Fibroblast of skin of abdomen (primary cell): ENCODE data around the gene SYT9.

Experiments used
- DNase-seq: peaks from one replicate; pipeline ENCODE4 v3.0.0-alpha.2; 2013

The SYT9 gene

DNA sequence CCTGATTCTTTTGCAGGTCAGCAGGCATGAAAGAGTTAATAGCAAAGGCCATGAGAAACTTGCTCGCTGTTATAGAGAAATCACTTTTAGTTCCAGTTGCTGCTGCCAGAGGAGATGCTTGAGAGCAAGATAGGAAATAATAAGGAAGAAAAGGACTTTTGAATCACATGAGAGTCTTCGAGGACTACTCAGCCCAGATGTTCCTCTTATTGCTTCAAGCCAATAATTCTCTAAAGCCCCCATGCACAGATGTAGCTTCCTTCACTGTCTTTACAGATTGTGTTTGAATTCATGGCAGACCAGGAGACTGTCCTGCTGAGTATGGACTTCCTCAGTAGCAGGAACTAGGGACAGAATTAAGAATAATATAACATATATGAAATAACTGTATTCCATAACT, 183.5 kb downstream of the SYT9 start:
- no peak for DNase-seq

DNA sequence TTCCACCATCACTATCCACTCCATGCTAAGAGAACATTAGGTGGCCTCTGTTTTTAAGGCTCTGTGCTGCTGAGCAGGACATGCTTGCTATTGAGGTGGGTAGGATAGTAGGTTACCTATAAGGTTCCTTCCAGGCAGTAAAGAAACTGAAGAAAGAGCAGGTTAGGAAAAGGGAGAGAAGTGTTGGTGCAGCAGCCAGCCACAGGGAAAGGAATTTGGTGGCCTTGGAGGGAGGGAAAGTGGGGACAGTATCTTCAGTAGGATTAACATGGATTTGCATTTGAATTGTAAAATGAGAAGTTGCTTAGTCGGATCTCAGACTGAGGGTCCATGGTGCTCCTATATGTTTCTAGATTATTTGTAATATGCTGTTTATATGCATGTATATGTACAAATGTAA, 184.4 kb downstream of the SYT9 start:
- no peak for DNase-seq

DNA sequence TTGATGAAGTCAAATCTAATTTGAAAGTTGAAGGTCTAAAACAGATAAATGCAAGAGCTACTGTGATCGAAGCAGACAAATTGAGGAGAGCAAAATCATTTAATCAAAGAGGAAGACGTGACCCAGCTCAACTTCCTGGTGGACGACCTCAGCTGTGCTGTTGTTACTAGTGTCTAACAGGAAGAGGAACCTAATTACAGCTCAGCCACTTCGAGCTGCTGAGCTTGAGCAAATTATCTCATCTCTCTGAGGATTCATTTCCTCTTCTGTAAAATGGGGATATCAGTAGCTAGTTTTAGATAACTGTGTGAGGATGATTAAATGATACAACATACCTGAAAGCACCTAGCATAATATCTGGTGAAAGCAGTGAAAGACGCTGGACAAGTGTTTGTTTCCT, 185.0 kb downstream of the SYT9 start:
- DNase-seq, result no peak

DNA sequence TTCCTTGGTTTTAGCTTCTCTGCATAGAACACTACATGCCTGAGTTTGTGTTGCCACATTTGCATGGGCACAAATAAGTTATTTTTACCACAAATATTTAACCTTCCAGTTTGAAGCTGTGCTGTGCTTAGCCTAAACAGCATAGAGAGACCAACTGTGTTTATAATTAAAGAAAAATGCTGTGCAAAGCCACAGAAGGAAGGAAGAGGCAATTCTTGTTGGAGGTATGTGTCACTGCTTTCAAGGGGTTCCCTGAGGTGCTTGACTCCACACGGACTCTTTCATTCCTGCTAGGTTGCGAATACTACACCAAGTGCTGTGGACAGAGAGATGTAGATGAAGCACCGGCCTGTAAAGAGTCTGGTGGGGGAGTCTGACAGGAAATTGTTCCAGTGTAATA, 186.0 kb downstream of the SYT9 start:
- DNase-seq, result peak; percentile 83

DNA sequence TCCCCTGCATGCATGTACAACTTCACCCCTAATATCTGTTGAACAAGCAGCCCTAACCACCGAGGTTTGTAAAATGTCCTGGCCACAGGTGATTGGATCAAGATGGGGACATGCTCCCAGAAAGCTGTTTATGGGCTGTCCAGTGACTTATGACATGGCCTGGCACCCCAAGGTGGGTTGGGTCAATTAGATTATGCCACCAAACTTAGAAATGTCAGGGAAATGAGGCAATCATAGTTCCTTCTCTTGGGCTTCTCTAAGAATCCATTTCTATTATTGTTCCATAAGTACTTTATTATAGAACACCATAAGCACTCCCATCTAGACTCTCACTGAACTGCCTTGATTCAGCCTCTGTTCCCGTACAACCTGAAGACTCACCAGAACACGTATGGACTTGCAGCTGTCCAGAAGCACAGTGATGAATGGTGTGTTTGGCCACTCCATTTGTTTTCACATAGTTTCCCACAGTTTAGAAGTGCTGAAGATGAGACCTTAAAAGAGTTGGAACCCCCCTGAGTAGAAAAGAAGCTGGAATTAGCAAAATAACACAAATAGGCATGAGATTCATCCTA, 188.1 kb downstream of the SYT9 start:
- DNase-seq, result no peak

DNA sequence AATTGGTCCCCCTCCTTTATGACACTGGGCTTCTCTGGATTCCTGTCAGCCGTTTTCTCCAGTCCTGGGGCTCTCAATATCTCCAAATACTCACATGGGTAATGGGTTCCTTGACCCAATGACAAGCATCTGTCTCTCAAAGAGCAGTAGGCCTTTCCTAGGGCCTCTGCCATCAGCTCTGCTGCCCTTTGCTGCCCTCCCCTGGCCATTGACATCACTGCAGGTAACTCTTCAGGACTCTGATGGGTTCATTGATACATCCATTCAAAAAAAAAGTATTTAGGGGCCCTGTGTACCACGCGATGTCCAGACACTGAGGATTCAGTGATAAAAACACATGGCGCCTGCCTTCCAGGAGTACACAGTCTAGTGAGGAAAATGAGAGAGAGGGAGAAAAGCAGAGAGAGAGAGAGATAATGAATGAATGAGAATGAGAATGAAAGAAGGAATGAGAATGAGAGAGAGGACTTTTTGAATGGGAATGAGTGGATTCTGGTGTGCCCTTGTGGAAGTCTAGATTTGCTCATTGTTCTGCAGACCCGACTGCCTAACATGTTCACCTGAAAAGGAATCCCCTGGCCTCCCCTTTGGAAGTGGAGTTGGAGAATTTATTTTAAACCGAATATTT, 191.0 kb downstream of the SYT9 start:
- DNase-seq, result peak; percentile 41

DNA sequence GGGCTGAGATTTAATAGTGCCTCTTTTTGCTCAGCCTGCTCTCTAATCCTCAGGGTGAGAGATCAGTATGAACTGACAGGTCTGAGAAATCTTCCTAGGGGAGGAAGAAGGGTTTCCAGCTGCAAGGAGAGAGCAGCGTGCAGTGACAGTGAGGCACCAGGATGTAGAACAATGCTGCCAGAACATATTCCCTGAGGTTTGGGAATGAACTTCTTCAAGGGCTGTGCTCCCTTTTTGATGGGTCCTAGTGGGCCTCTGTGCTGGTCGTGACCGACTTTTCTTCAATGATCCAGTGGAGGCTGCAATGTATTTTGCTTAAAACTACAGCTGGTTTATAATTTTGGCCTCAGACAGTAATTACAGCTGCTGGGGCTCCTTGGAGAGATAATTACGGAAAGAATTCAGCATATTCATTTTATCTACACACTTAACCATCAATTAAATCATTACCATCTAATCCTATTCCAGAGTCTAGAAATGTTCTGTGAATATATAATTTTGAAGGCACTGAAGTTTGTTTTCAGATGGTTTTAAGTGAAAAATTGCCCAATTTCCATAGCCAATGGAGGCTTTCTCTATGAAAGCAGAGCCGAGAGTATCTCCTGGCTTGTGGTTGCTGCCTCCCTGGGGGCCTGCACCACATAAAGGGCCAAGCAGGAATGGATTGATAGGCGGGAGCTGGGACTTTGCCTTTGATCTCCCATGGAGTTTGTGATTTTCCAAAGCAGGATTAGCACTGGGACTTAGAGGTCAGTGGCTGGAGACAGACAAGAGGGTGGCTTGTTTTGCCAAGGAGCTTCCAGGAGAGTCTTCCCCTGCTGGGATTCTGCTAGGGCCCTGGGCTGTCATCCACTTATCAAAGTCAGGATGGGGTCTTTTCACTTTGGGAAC, 192.6 kb downstream of the SYT9 start:
- DNase-seq, result no peak

DNA sequence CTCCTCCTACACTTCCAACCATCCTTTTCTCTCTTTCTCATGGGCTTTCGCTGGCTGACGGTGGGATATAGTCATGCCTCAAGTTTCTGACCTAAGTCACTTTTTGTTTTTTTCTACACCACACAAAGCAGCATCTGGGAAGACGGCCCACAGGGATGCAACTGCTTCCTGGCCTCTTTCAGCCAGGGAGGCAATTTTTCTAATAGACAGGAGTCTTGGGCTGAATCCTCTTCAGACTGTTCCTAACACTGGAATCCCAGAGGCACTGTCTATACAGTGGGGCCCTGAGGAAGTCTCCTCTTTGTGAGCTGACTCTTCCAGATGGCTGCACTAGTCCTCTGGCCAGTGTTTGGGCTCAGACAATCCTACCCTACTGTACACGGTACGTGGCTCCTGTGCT, 193.9 kb downstream of the SYT9 start:
- DNase-seq, result no peak

DNA sequence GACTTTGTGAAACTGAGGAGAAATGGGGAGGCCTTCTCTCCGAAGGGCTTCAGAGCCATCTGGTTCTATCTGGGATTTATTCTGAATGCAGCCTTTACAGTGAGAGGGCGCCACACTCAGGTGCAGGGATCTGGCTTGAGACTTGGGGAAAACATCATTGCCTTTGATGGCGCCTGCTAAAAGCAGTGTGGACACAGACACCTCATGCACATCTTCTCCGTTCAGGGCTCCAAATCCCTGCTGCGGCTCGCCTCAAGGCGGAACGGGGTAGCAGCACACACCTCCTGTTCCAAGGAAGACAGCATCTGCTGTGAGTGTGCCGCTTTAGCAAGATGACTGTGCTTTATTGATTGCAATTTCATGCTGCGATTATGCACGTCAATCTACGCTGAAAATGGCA, 196.5 kb downstream of the SYT9 start:
- DNase-seq, result no peak

DNA sequence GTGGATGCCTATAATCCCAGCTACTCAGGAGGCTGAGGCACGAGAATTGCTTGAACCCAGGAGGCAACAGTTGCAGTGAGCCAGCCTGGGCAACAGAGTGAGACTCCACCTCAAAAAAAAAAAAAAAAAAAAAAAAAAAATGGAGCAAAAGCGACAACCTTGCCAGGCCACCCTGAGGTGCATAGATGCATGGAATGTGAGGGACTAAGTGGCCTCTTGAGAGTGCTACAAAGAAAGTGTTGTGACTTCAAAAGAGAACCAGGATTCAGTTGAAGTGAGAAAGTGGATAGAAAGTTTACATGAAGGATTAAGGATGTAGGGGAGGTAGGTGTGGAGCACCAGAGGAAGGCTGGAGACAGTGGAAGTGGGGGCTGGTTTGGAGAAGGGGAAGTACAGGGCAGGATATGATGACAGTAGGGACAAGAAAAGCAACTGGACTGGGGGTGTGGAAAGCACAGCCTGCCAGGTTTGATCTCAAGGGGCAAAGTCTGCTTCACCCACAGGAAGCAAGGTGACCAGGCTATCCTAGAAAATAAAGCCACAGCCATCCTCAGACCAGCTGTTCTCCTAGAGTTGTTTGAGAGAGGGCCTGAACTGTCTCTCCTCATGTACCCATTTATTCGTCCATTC, 197.6 kb downstream of the SYT9 start:
- no peak for DNase-seq

DNA sequence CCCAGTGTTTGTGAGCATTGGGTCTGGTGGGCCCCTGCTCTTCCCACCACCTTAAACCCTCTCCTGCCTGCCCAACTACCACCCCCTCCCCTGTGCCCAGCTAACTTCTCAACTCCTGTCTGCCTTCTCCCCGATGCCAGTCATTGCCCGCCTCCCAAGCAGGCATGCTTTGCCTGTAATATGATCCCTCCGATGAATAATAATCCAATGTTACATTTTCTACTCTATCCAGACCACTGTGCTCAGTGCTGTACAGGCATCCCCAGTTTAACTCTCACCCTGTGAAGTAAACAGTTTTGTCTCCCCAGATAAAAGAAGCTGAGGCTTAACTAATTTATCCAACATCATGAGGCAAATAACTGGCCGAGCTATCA, 198.1 kb downstream of the SYT9 start:
- DNase-seq, result peak; percentile 4

DNA sequence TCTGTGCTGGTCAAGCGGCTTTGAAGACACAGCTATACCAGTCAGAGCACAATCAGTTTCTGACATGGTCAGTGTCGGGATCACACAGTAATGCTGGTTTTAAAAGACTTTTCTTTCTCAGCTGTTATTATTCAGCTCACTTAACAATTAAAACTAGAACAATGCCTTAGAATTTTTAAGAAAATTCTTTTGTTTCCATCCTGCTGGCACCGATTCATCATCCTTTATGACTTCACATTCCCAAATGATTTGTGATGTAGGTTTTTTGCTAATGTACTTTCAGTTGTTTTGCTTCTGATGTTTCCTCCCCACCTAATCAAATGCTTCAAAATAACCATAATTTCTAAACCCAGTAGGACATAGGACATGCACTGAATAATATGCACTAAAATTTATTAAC, 199.1 kb downstream of the SYT9 start:
- DNase-seq, result no peak

DNA sequence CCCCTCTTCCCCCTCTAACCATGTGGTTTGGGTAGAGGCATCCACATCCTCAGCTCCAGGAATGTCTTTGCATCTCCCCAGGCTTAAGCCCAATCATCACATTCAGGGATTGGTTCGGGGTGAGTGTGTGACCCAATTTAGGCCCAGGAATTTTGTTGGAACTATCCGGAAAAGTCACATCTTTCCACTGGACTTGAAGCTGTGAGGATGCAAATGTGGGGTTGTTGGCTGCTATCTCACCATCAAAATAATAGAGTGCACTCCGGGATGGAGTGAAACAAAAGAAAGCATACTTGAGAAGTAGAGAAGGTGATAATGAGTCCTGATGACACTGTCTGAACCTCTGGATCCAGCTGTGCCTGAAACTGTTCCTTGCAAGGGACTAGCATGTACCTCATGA, 199.8 kb downstream of the SYT9 start:
- DNase-seq, result peak; percentile 29

DNA sequence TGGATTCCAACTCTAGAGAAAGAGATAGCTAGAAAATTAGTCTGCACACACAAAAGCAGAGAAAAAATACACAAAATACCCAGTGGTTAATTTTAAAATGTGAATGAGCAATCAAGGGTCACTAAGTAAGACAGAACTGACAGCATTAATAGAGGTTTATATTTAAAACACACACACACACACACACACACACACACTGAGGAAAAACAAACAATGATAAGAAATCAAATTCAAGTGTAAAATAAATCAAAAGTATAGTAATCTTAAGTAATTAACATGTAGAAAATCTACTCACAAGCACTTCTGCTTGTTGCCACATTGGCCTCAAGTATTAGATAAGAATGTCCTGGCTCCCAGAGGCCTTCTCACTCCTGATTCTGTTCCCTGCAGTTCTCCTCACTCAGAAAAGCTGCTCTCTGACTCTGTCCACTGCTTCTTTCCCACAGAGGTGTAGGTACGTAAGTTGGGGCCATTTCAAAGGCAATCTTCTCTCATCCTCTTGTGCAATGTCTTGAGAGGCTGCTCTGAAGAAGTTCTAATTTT, 200.3 kb downstream of the SYT9 start:
- no peak for DNase-seq

DNA sequence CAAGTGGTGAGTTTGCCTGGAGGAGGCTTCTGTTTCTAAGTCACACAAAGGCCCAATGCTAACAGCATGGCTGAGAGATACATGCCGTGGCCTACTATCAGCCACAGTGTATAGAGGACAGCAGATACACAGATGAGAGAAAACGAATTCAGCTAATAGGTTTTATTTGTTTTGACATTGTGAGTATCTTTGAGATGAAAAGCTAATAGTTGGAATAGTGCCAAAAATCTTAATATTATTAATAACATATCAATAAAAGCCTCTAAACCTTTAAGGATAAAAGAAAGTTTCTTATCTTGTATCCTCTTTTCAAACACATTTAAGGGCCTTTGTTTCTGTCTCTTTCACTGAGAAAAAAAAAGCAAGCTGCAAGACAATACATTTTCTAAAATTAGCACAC, 203.2 kb downstream of the SYT9 start:
- DNase-seq, result no peak

DNA sequence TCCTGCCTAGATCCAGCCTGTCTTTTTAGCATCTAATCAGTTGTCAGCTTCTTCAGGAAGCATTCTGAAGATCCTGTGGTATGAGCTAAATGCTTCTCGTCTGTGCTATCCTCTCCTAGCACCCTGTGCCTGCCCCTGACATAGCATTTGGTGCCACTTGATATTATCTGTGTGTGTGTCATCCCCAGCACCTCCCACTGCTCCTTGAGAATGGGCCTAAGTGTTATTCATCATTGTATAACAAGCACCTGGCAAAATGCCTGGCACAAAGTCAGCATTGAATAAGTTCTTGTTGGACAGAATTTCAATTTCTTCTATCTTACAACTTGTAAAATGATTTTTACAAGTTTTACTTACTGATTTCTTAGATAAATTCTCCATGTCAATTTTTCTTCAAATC, 205.5 kb downstream of the SYT9 start:
- DNase-seq, result peak; percentile 56

DNA sequence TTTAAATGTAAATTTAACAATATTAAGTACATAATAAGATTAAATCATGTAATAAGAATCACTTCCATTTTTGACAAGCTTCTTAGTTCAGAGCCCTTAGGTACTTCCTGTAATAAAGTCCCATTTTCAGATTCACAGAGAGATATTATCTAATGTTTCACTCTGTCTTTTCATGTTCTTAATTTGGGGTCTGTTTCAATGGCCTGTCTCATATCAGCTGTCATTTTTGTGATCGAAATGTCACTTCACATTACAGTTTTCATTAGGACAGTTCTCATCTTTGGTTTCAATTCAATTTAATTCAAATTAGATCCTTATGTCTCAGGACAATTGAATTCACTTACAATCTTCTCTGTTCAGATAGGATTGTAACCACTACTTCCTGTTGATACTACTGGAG, 211.0 kb downstream of the SYT9 start:
- no peak for DNase-seq

DNA sequence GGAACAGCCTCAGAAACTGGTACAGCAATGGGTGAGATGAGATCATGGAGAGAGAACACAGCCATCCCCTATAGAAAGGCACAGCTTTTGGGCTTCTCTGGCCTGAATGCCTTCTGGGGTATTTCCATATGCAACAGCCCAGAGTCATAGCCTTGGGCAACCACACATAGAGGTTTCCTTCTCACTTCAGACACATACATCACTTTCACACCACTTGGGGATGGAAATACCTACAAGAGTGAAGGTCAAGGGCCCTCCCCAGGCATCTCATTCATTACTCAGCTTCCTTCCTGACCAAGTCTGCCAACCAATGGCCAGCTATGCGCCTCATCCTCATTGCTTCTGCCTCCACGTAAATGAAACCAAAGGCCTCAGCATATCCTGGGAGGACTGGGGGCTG, 215.9 kb downstream of the SYT9 start:
- DNase-seq, result no peak

DNA sequence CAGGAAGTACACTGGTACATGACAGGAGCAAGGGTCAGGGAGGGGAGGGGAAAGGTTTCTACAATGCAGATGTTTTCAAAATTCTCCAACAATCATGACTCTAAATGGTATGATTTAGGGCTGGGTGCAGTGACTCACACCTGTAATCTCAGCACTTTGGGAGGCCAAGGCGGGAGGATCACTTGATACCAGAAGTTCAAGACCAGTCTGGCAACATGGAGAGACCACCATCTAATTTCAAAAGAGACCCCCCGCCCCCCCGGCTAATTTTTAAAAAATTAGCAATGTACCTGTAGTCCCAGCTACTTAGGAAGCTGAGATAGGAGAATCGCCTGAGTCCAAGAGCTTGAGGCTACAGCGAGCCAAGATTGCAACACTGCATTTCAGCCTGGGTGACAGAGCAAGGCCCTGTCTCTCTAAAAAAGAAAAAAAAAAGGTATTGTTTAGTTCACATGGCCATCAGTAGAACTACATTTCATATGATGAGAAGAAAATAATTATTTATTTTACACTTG, 217.7 kb downstream of the SYT9 start:
- no peak for DNase-seq

DNA sequence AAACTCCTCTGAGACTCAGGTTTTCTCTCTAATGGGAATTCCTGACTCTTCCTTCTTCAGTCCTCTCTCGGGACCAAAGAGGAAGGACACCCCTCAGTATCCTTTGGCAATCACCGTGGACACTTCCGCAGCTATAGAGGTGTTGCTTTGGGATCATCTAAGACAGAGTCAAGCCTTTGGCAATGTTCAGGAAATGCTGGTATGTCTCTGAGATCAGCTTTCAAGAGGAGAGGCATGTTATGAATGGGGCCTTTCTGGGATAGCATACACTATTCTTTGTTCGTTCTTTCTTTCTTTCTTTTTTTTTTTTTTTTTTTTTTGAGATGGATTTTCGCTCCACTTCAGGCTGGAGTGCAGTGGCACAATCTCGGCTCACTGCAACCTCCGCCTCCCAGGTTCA, 219.4 kb downstream of the SYT9 start:
- DNase-seq, result no peak

DNA sequence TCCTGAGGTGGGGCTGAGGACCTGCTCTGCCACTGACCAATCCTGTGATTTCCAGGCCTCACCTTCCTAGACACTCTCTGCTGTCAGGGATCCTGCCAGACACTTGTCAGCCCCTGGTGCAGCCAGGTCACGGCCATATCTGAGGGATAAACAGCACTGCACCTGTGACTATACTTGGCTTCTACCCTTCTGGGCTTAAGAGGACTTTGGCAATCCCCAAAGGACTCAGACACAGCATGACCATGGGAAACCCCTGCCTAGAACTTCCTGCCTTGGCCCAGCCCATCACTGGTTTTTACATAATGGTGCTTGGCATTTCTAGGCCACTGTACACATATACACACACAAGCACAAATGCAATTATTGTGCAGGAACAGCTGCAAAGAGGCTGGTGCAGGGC, 222.0 kb downstream of the SYT9 start:
- DNase-seq, result no peak

DNA sequence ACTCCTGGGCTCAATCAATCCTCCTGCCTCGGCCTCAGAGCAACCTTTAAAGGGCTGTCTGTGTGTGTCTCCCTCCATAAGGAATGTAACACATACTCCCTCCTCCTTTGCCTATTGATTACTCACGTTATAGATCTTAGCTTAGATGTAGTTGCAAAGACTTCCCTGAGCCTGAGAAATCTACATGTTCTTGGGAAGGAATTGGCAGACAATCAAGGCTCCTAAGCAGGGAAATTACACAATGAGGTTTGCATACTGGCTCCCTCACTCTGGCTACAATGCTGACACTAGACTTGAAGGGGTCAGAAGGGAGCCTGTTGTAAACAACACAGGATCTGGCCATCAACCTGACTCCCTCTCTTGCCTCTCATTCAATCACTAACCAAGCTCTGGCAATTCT, 228.4 kb downstream of the SYT9 start:
- peak; percentile 28 for DNase-seq

DNA sequence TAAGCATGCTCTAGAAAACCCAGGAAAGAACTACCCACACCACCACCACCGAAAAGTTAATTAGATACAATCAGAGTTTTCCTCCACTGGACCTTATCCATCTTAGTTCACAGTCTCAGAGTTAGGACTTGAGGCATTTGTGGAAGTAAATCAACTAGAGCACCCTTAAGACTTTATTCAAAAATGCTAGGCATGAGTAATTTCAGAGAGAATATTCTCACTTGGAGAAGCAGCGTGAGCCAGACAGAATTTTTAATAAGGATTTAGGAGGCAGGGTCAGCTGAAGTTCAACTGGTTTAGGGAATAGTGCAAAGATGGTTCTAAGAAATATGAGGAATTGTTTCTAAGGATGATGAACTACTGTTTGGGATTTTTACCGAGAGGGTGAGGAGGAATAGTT, 232.4 kb downstream of the SYT9 start:
- peak; percentile 2 for DNase-seq
